OCI-LY1 (cell line): ENCODE results near the gene CX3CL1.
"Not testable (repeated sequence)": the region's sequence is repeated elsewhere in the genome, so short reads cannot be mapped to it uniquely, and the experiment has no call there.

Experiments
- H2AFZ ChIP-seq: fragments of 200-600 bp; sonication (generic), shearing (Covaris generic); 2 replicates; pipeline ENCODE4 v1.6.0; 2014; ENCODE audit warnings: antibody characterized with exemption, mild to moderate bottlenecking, low read length
- H3F3A ChIP-seq: fragments of 200-600 bp; sonication (generic), shearing (Covaris generic); 2 replicates; pipeline ENCODE4 v1.6.0; 2014; ENCODE audit warnings: mild to moderate bottlenecking, antibody characterized with exemption, low read length, moderate library complexity; ENCODE audit not compliant: insufficient read depth
- H3K27ac ChIP-seq: fragments of 200-600 bp; sonication (generic); 2 replicates; pipeline ENCODE4 v1.5.1; 2014; ENCODE audit warnings: low read length, mixed run types, mild to moderate bottlenecking, low read depth; ENCODE audit not compliant: poor library complexity, severe bottlenecking
- H3K27me3 ChIP-seq: fragments of 200-600 bp; sonication (generic); 2 replicates; pipeline ENCODE4 v1.6.0; 2014; ENCODE audit warnings: antibody characterized with exemption, mild to moderate bottlenecking, low read length, moderate library complexity; ENCODE audit not compliant: insufficient read depth
- H3K36me3 ChIP-seq: fragments of 200-600 bp; sonication (generic); 2 replicates; pipeline ENCODE4 v1.6.1; 2014; ENCODE audit warnings: mild to moderate bottlenecking, antibody characterized with exemption, low read length, moderate library complexity, mixed read lengths; ENCODE audit not compliant: insufficient read depth
- H3K4me1 ChIP-seq: fragments of 200-600 bp; sonication (generic); 2 replicates; pipeline ENCODE4 v1.5.1; 2014; ENCODE audit warnings: mild to moderate bottlenecking, low read length, moderate library complexity; ENCODE audit not compliant: insufficient read depth, severe bottlenecking
- H3K4me2 ChIP-seq: fragments of 200-600 bp; sonication (generic), shearing (Covaris generic); 2 replicates; pipeline ENCODE4 v1.6.1; 2014; ENCODE audit warnings: low read length
- H3K4me3 ChIP-seq: fragments of 200-600 bp; sonication (generic); 2 replicates; pipeline ENCODE4 v1.5.1; 2014; ENCODE audit warnings: low read length, low read depth, mild to moderate bottlenecking, mixed read lengths; ENCODE audit not compliant: poor library complexity, severe bottlenecking
- H3K79me2 ChIP-seq: fragments of 200-600 bp; shearing (Covaris generic); 2 replicates; pipeline ENCODE4 v1.6.1; 2016; ENCODE audit warnings: mixed run types, low read length, mixed read lengths; ENCODE audit not compliant: insufficient read depth
- H3K9ac ChIP-seq: fragments of 200-600 bp; sonication (generic), shearing (Covaris generic); 2 replicates; pipeline ENCODE4 v1.6.1; 2014; ENCODE audit warnings: mild to moderate bottlenecking, low read length, mixed read lengths
- H3K9me2 ChIP-seq: fragments of 200-600 bp; sonication (generic), shearing (Covaris generic); 2 replicates; pipeline ENCODE4 v1.6.1; 2014; ENCODE audit warnings: low read depth, mild to moderate bottlenecking, low read length, mixed read lengths
- H3K9me3 ChIP-seq: fragments of 200-600 bp; shearing (Covaris generic); 2 replicates; pipeline ENCODE4 v1.6.1; 2014; ENCODE audit warnings: low read length, mixed read lengths
- H4K20me1 ChIP-seq: fragments of 200-600 bp; sonication (generic), shearing (Covaris generic); 2 replicates; pipeline ENCODE4 v1.6.0; 2016; ENCODE audit warnings: mild to moderate bottlenecking, low read length; ENCODE audit not compliant: insufficient read depth
- EZH2 ChIP-seq: fragments of 200-600 bp; sonication (generic), shearing (Covaris generic); IDR thresholded peaks from 2 replicates; pipeline ENCODE4 v1.8.0; 2017; ENCODE audit warnings: borderline replicate concordance, mixed run types, mild to moderate bottlenecking, antibody characterized with exemption, low read length, moderate library complexity, mixed read lengths
- TF ChIP-seq, protein P1 (sequence below): fragments of 200-600 bp; sonication (generic), shearing (Covaris generic); IDR thresholded peaks from 2 replicates; pipeline ENCODE4 v1.5.1; 2017; ENCODE audit warnings: mild to moderate bottlenecking, antibody characterized with exemption, low read length, moderate library complexity, mixed read lengths

The CX3CL1 gene

DNA sequence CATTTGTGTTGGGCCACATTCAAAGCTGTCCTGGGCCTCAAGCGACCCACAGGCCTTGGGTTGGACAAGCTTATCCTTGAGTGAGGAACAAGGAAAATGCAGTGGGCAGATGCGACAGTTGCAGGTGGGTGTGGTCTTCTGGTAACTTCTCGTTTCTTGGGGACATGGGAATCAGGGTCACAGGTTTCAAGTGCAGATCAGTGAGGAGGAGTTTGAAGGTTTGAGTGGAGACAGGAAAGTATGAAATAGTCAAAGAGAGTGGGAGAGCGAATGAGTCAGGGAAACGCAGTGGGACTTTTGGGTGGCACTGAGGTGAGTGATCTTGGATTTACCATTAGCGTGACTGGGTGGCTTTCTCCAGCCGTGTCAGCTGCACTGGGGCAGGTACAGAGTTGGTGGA is 29.1 kb upstream of the CX3CL1 start:
- Histone ChIP-seq H3K36me3 (no peaks in the 10 kb centered on the region), H3K4me2 (no peak overlapping the region), H2AFZ (no peak overlapping the region), H3K9me2 (no peaks in the 10 kb centered on the region), H3K79me2 (no peaks in the 10 kb centered on the region), H3K27ac (no peak overlapping the region), H3K4me1 (no peaks in the 10 kb centered on the region), H3K9ac (no peak overlapping the region), H3F3A (no peaks in the 10 kb centered on the region), H3K9me3 (no peaks in the 10 kb centered on the region), H3K27me3 (no peaks in the 10 kb centered on the region; the same call in 1 of the 2 replicates), H3K4me3 (no peak overlapping the region), H4K20me1 (no peaks in the 10 kb centered on the region)
- TF ChIP-seq EZH2 = no peak
- TF ChIP-seq, protein P1, sequence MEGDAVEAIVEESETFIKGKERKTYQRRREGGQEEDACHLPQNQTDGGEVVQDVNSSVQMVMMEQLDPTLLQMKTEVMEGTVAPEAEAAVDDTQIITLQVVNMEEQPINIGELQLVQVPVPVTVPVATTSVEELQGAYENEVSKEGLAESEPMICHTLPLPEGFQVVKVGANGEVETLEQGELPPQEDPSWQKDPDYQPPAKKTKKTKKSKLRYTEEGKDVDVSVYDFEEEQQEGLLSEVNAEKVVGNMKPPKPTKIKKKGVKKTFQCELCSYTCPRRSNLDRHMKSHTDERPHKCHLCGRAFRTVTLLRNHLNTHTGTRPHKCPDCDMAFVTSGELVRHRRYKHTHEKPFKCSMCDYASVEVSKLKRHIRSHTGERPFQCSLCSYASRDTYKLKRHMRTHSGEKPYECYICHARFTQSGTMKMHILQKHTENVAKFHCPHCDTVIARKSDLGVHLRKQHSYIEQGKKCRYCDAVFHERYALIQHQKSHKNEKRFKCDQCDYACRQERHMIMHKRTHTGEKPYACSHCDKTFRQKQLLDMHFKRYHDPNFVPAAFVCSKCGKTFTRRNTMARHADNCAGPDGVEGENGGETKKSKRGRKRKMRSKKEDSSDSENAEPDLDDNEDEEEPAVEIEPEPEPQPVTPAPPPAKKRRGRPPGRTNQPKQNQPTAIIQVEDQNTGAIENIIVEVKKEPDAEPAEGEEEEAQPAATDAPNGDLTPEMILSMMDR = no peak

DNA sequence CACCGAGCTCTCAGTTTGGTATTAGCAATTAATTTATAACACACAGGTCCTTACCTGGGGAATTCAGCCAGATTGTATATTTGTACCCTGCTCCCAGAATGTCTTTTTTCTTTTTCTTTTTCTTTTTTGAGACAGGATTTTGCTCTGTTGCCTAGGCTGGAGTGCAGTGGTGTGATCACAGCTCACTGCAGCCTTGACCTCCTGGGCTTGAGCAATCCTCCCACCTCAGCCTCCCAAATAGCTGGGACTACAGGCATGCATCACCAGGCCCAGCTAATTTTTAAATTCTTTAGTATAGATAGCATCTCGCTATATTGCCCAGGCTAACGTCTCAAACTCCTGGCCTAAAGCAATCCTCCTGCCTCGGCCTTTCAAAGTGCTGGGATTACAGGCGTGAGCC is 28.2 kb upstream of the CX3CL1 start:
- not testable (repeated sequence) for H4K20me1 ChIP-seq, H2AFZ ChIP-seq, H3K27ac ChIP-seq, H3K4me1 ChIP-seq, H3K9me3 ChIP-seq, H3K79me2 ChIP-seq, H3K9me2 ChIP-seq, H3K4me3 ChIP-seq, H3K9ac ChIP-seq, H3F3A ChIP-seq, H3K36me3 ChIP-seq, H3K4me2 ChIP-seq, H3K27me3 ChIP-seq

DNA sequence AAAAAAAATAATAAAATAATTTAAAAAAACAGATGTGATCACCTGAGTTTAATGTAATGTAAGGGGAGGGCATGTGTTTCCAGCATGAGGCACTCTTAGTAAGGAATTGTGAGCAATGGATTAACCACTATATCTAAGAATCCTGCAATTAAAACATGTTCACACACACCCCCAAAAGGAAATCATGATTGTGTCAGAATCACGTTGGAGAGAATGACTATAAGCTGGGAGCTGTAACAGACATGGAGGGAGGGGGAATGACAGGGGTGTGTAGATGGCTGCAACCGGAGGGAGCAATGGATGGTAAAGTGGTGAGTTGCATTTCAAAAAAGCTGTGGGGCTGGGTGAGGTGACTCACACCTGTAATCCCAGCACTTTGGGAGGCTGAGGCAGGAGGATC is 27.3 kb upstream of the CX3CL1 start:
- Histone ChIP-seq H3K9me3 (no peaks in the 10 kb centered on the region), H3K4me1 (no peaks in the 10 kb centered on the region), H3K27me3 (no peaks in the 10 kb centered on the region; the same call in 1 of the 2 replicates), H3K36me3 (no peaks in the 10 kb centered on the region), H3K27ac (no peak overlapping the region), H2AFZ (no peak overlapping the region), H3K4me3 (no peak overlapping the region), H3K4me2 (no peak overlapping the region), H3K9me2 (no peaks in the 10 kb centered on the region), H3K9ac (no peak overlapping the region), H3F3A (no peaks in the 10 kb centered on the region), H4K20me1 (no peaks in the 10 kb centered on the region), H3K79me2 (no peaks in the 10 kb centered on the region)
- TF ChIP-seq, protein P1 = no peak
- TF ChIP-seq EZH2 = no peak

DNA sequence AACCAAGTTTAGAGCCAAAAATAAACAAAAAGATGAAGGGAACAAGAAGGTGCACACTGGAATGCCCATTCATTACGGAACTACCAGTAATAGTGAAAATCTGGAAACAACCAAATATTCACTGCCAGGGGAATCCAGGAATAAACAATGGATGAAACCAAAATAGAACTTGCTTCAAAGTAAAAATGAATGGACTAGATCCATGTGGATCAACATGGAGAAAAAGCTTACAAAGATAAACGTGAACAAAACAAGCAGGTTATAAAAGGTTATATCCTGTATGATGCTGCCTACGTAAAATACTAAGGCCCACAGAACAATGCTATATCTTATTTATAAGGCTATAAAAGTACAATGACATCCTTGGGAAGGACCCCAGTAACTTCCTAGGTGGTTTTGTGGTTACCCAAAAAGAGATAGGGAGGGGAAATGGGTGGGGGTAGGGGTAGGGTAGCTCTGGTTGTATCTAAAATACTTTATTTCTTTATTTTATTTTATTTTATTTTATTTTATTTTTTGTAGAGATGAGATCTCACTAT is 26.6 kb upstream of the CX3CL1 start:
- Histone ChIP-seq H3F3A (no peaks in the 10 kb centered on the region), H3K27me3 (no peaks in the 10 kb centered on the region; the same call in 1 of the 2 replicates), H3K79me2 (no peaks in the 10 kb centered on the region), H3K4me1 (no peaks in the 10 kb centered on the region), H3K36me3 (no peaks in the 10 kb centered on the region), H4K20me1 (no peaks in the 10 kb centered on the region), H3K4me3 (no peak overlapping the region), H3K9me2 (no peaks in the 10 kb centered on the region), H3K27ac (no peak overlapping the region), H3K4me2 (no peak overlapping the region), H3K9ac (no peak overlapping the region), H2AFZ (no peak overlapping the region), H3K9me3 (no peaks in the 10 kb centered on the region)
- no peak for TF ChIP-seq EZH2
- TF ChIP-seq, protein P1 = no peak
